ENCODE measurements around the gene PRKD2.

DNA sequence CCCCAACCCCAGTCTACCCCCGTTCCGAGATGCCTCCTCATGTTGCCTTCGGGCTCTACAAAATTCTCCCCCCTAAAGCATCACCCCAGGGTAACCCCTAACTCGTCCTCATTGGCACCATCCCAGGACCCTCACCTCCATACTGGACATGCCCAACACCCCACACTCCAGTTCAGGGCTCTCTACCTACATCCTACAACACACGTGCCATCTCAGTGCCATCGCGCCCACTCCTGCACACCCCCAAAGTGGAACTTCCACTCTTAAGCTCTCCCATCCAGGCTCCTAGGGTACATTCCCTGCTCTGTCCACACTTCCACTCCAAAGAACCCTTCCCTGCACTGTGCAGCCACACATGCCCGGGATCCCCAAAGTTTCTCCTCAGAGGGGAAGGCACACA, 28.1 kb upstream of the PRKD2 start:
- TF ChIP-seq, protein P1, sequence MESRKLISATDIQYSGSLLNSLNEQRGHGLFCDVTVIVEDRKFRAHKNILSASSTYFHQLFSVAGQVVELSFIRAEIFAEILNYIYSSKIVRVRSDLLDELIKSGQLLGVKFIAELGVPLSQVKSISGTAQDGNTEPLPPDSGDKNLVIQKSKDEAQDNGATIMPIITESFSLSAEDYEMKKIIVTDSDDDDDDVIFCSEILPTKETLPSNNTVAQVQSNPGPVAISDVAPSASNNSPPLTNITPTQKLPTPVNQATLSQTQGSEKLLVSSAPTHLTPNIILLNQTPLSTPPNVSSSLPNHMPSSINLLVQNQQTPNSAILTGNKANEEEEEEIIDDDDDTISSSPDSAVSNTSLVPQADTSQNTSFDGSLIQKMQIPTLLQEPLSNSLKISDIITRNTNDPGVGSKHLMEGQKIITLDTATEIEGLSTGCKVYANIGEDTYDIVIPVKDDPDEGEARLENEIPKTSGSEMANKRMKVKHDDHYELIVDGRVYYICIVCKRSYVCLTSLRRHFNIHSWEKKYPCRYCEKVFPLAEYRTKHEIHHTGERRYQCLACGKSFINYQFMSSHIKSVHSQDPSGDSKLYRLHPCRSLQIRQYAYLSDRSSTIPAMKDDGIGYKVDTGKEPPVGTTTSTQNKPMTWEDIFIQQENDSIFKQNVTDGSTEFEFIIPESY (IDR thresholded peaks at IDR 0.05), result no peak
- TF ChIP-seq, protein P2, sequence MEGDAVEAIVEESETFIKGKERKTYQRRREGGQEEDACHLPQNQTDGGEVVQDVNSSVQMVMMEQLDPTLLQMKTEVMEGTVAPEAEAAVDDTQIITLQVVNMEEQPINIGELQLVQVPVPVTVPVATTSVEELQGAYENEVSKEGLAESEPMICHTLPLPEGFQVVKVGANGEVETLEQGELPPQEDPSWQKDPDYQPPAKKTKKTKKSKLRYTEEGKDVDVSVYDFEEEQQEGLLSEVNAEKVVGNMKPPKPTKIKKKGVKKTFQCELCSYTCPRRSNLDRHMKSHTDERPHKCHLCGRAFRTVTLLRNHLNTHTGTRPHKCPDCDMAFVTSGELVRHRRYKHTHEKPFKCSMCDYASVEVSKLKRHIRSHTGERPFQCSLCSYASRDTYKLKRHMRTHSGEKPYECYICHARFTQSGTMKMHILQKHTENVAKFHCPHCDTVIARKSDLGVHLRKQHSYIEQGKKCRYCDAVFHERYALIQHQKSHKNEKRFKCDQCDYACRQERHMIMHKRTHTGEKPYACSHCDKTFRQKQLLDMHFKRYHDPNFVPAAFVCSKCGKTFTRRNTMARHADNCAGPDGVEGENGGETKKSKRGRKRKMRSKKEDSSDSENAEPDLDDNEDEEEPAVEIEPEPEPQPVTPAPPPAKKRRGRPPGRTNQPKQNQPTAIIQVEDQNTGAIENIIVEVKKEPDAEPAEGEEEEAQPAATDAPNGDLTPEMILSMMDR (IDR thresholded peaks at IDR 0.05; ENCODE audit: low read depth, low read length, missing input control), result no peak
- no peak for TF ChIP-seq FOXA1 (IDR thresholded peaks at IDR 0.05)
- TF ChIP-seq RAD21 (IDR thresholded peaks at IDR 0.05), result no peak
- no peak for TF ChIP-seq TAF1 (conservative IDR thresholded peaks at IDR 0.05)
- TF ChIP-seq, protein P3, sequence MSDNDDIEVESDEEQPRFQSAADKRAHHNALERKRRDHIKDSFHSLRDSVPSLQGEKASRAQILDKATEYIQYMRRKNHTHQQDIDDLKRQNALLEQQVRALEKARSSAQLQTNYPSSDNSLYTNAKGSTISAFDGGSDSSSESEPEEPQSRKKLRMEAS (IDR thresholded peaks at IDR 0.05), result no peak

Measured in liver (tissue), 3 donors.